HepG2 (cell line): ENCODE measurements around the gene PSMD2. TPM values are rescaled to one million over a fixed set of nuclear protein-coding genes. Genes with fewer than 3 reads are reported as not detected.

Experiments
- CREB1 ChIP-seq, 2 experiments: fragments of 450-650 bp in 1 of 2; IDR thresholded peaks; 2 replicates each; pipeline ENCODE4 v1.6.1; 2016 to 2017; ENCODE audit warnings: control low read depth in 1 of 2, mild to moderate bottlenecking in 1 of 2, missing compliant biosample characterization in 1 of 2, missing genetic modification characterization in 1 of 2
- GTF2F1 ChIP-seq: fragments of 150-350 bp; IDR thresholded peaks from 2 replicates; pipeline ENCODE4 v1.6.1; 2014; ENCODE audit warnings: low read length
- HNF4G ChIP-seq, 2 experiments: sonication (generic) in 1 of 2; formaldehyde crosslinking in 1 of 2; IDR thresholded peaks; 2 replicates each; pipeline versions ENCODE4 v1.4.0 to v1.6.1; 2011 to 2020; ENCODE audit warnings: borderline replicate concordance in 2 of 2, low read depth in 2 of 2, mild to moderate bottlenecking in 2 of 2, low read length in 1 of 2, missing genetic modification reagents in 1 of 2, moderate library complexity in 1 of 2
- HOXA9 ChIP-seq: sonication (generic); formaldehyde crosslinking; IDR thresholded peaks from 2 replicates; pipeline ENCODE4 v1.8.1; 2022; ENCODE audit warnings: missing genetic modification reagents, mild to moderate bottlenecking, moderate library complexity, borderline replicate concordance
- MLLT10 ChIP-seq: sonication (generic); formaldehyde crosslinking; IDR thresholded peaks from 2 replicates; pipeline ENCODE4 v1.4.0; 2020; ENCODE audit warnings: missing genetic modification reagents
- MYPOP ChIP-seq: sonication (generic); formaldehyde crosslinking; IDR thresholded peaks from 2 replicates; pipeline ENCODE4 v1.8.1; 2023; ENCODE audit warnings: mild to moderate bottlenecking, moderate library complexity, missing genetic modification reagents
- NFIB ChIP-seq: sonication (generic); formaldehyde crosslinking; IDR thresholded peaks from 2 replicates; pipeline ENCODE4 v1.9.0; 2021; ENCODE audit warnings: missing genetic modification reagents, mild to moderate bottlenecking, borderline replicate concordance
- POLR2A ChIP-seq, 2 experiments: IDR thresholded peaks; 2 replicates each; pipeline ENCODE4 v1.6.1; 2011; ENCODE audit warnings: low read depth in 2 of 2, low read length in 2 of 2, mild to moderate bottlenecking in 1 of 2, moderate library complexity in 1 of 2; ENCODE audit not compliant: insufficient read depth in 1 of 2
- RBFOX2 ChIP-seq: fragments of 200-400 bp; formaldehyde crosslinking; IDR thresholded peaks from 2 replicates; pipeline ENCODE4 v1.6.1; 2017; ENCODE audit warnings: low read depth, mild to moderate bottlenecking, low read length
- SRF ChIP-seq: IDR thresholded peaks from 2 replicates; pipeline ENCODE4 v1.6.1; 2011; ENCODE audit warnings: mild to moderate bottlenecking, low read depth, low read length, moderate library complexity
- TARDBP ChIP-seq: sonication (generic); formaldehyde crosslinking; IDR thresholded peaks from 2 replicates; pipeline ENCODE4 v1.8.0; 2022; ENCODE audit warnings: mild to moderate bottlenecking, missing genetic modification reagents
- ZBTB40 ChIP-seq, 2 experiments: fragments of 450-650 bp in 1 of 2; sonication (generic) in 1 of 2; formaldehyde crosslinking in 1 of 2; IDR thresholded peaks; 2 replicates each; pipeline versions ENCODE4 v1.6.1 to v1.8.0; 2016 to 2022; ENCODE audit warnings: antibody characterized with exemption in 1 of 2, mild to moderate bottlenecking in 1 of 2, missing genetic modification reagents in 1 of 2
- ZBTB7A ChIP-seq: sonication (generic); formaldehyde crosslinking; IDR thresholded peaks from 2 replicates; pipeline ENCODE4 v1.8.0; 2022; ENCODE audit warnings: mild to moderate bottlenecking, missing genetic modification reagents
- ZFP41 ChIP-seq: sonication (generic); formaldehyde crosslinking; IDR thresholded peaks from 2 replicates; pipeline ENCODE4 v1.4.0; 2020; ENCODE audit warnings: mild to moderate bottlenecking, missing genetic modification reagents, borderline replicate concordance
- ZFP82 ChIP-seq: sonication (generic); formaldehyde crosslinking; IDR thresholded peaks from 2 replicates; pipeline ENCODE4 v1.5.1; 2020; ENCODE audit warnings: mild to moderate bottlenecking, missing genetic modification reagents, borderline replicate concordance
- ZNF460 ChIP-seq: sonication (generic); formaldehyde crosslinking; IDR thresholded peaks from 2 replicates; pipeline ENCODE4 v1.5.1; 2020; ENCODE audit warnings: missing genetic modification reagents, mild to moderate bottlenecking, borderline replicate concordance
- ZNF878 ChIP-seq: sonication (generic); formaldehyde crosslinking; IDR thresholded peaks from 2 replicates; pipeline ENCODE4 v1.8.1; 2023; ENCODE audit warnings: mild to moderate bottlenecking, missing genetic modification reagents, moderate library complexity
- ZSCAN5A ChIP-seq: sonication (generic); formaldehyde crosslinking; IDR thresholded peaks from 2 replicates; pipeline ENCODE4 v1.8.0; 2022; ENCODE audit warnings: mild to moderate bottlenecking, missing genetic modification reagents, borderline replicate concordance
- polyA plus RNA-seq, 8 experiments: library from polyadenylated mRNA; depleted of rRNA in 3 of 8; stranded (reverse) in 7 of 8; unstranded in 1 of 8; fragments of >200 nt; fragmentation: Illumina TruSeq in 4 of 8; extraction: Trizol in 4 of 8; gene quantifications; 2 replicates each; pipeline versions ENCODE4 v1.2.1 to v1.2.3, GENCODE V29; 2011 to 2016; ENCODE audit warnings: low read depth in 4 of 8, missing spikeins in 1 of 8, mixed read lengths in 1 of 8; ENCODE audit not compliant: insufficient read depth in 1 of 8
- total RNA-seq, 5 experiments: library from RNA; depleted of rRNA; stranded (reverse); fragments of >200 nt; fragmentation: Illumina TruSeq; extraction: Trizol; gene quantifications; 2 replicates each; pipeline ENCODE4 v1.2.3, GENCODE V29; 2016; ENCODE audit warnings: low read depth in 1 of 5

PSMD2 gene
- total and polyA plus RNA-seq, 2 of the 13 experiments (the other 11 are each of a cell fraction or from before 2014, with no cell fraction given), result 125 to 200 TPM

- TF ChIP-seq ZSCAN5A (CRISPR knock-in tag) (0 out of 2 replicates have a peak, but pooled peaks have one; percentile 25), ZNF878 (CRISPR knock-in tag) (no peak), HOXA9 (no peak), SRF (peak; percentile 10; the same call in 1 of the 2 replicates), MYPOP (CRISPR knock-in tag) (0 out of 2 replicates have a peak, but pooled peaks have one; percentile 16), POLR2A (IDR thresholded peaks at IDR 0.05; ENCODE audit: insufficient read depth in 1 of 2, low read depth in 2 of 2, low read length in 2 of 2) (peak; percentile 72 to 74), TARDBP (CRISPR knock-in tag) (0 out of 2 replicates have a peak, but pooled peaks have one; percentile 42), CREB1 (IDR thresholded peaks at IDR 0.05) (peak; percentile 21; the same call in 1 of the 2 replicates), CREB1 (CRISPR knock-in tag; IDR thresholded peaks at IDR 0.05) (no peak), ZFP41 (CRISPR knock-in tag) (no peak), ZNF460 (CRISPR knock-in tag) (0 out of 2 replicates have a peak, but pooled peaks have one; percentile 0), ZFP82 (CRISPR knock-in tag) (0 out of 2 replicates have a peak, but pooled peaks have one; percentile 61), ZBTB40 (IDR thresholded peaks at IDR 0.05) (no peak), ZBTB40 (CRISPR knock-in tag; IDR thresholded peaks at IDR 0.05) (no peak), RBFOX2 (peak; percentile 37; the same call in 1 of the 2 replicates), NFIB (CRISPR knock-in tag) (no peak), HNF4G (IDR thresholded peaks at IDR 0.05; ENCODE audit: borderline replicate concordance, low read depth, low read length) (no peak), HNF4G (CRISPR knock-in tag; IDR thresholded peaks at IDR 0.05; ENCODE audit: borderline replicate concordance, low read depth) (no peak), GTF2F1 (0 out of 2 replicates have a peak, but pooled peaks have one; percentile 20), ZBTB7A (CRISPR knock-in tag) (no peak), MLLT10 (CRISPR knock-in tag) (no peak)
Measured at GRCh38 chr3:184314363-184314699, 15.3 kb downstream of the PSMD2 start, which contains the start of gene EIF4G1 (continued).
